ENCODE results near the gene RAB31. TPM values are rescaled to one million over a fixed set of nuclear protein-coding genes. Genes with fewer than 3 reads are reported as not detected.
A peak's percentile ranks its signal among the peaks of the same experiment; 100 is the strongest.
"Not testable (repeated sequence)": the region's sequence is repeated elsewhere in the genome, so short reads cannot be mapped to it uniquely, and the experiment has no call there.

Gene RAB31
- total RNA-seq (2014; rRNA removed; shearing (Covaris generic)) = 36.6 and 64.3 TPM in 2 replicates

- DNase-seq (ENCODE audit: low spot score) = peak; percentile 19
- in situ Hi-C loops (cut with HindIII; ENCODE audit: low sequenced_read_pairs) = no loop called here
These were observed at the start of gene RAB31 for GRCh38 chr18:9708057-9708433. TSS of gene RAB31 (plus strand) at chr18:9708301. CDS start at chr18:9708406, 105 bp downstream.

GRCh38 chr18:9659499-9660375 lies 48.4 kb upstream of the RAB31 start:
- no peak for DNase-seq (ENCODE audit: low spot score)
- in situ Hi-C loops (cut with HindIII; ENCODE audit: low sequenced_read_pairs) = no loop called here

GRCh38 chr18:9661564-9661963 lies 46.5 kb upstream of the RAB31 start:
- in situ Hi-C loops (cut with HindIII; ENCODE audit: low sequenced_read_pairs) = no loop called here
- no peak for DNase-seq (ENCODE audit: low spot score)

GRCh38 chr18:9663377-9663776 lies 44.7 kb upstream of the RAB31 start:
- DNase-seq (ENCODE audit: low spot score) = no peak
- in situ Hi-C loops (cut with HindIII; ENCODE audit: low sequenced_read_pairs) = no loop called here

GRCh38 chr18:9665314-9665713 lies 42.8 kb upstream of the RAB31 start:
- in situ Hi-C loops (cut with HindIII; ENCODE audit: low sequenced_read_pairs) = no loop called here
- DNase-seq (ENCODE audit: low spot score) = no peak

- in situ Hi-C loops (cut with HindIII; ENCODE audit: low sequenced_read_pairs) = no loop called here
- DNase-seq (ENCODE audit: low spot score) = no peak
These were observed 41.6 kb upstream of the RAB31 start for GRCh38 chr18:9666548-9666947.

- in situ Hi-C loops (cut with HindIII; ENCODE audit: low sequenced_read_pairs) = no loop called here
- DNase-seq (ENCODE audit: low spot score) = no peak
These were observed 39.1 kb upstream of the RAB31 start for GRCh38 chr18:9669016-9669415.

- in situ Hi-C loops (cut with HindIII; ENCODE audit: low sequenced_read_pairs) = no loop called here
- DNase-seq (ENCODE audit: low spot score) = no peak
These were observed 36.9 kb upstream of the RAB31 start for GRCh38 chr18:9671214-9671613.

GRCh38 chr18:9673296-9674251 lies 34.5 kb upstream of the RAB31 start:
- peak; percentile 34 for DNase-seq (ENCODE audit: low spot score)
- in situ Hi-C loops (cut with HindIII; ENCODE audit: low sequenced_read_pairs) = no loop called here

- DNase-seq (ENCODE audit: low spot score); in situ Hi-C loops (cut with HindIII; ENCODE audit: low sequenced_read_pairs): not testable (repeated sequence)
These were observed 29.9 kb upstream of the RAB31 start for GRCh38 chr18:9678216-9678615.

GRCh38 chr18:9679125-9679524 lies 29.0 kb upstream of the RAB31 start:
- in situ Hi-C loops (cut with HindIII; ENCODE audit: low sequenced_read_pairs) = no loop called here

GRCh38 chr18:9681217-9681616 lies 26.9 kb upstream of the RAB31 start:
- no peak for DNase-seq (ENCODE audit: low spot score)
- in situ Hi-C loops (cut with HindIII; ENCODE audit: low sequenced_read_pairs) = no loop called here

More at GRCh38 chr18:9679125-9679524, 29.0 kb upstream of the RAB31 start:
- no peak for DNase-seq (ENCODE audit: low spot score)

GRCh38 chr18:9682572-9682971 lies 25.5 kb upstream of the RAB31 start:
- no peak for DNase-seq (ENCODE audit: low spot score)
- in situ Hi-C loops (cut with HindIII; ENCODE audit: low sequenced_read_pairs) = no loop called here

GRCh38 chr18:9683418-9684396 lies 24.4 kb upstream of the RAB31 start:
- DNase-seq (ENCODE audit: low spot score) = peak; percentile 37

GRCh38 chr18:9684881-9685614 lies 23.1 kb upstream of the RAB31 start:
- in situ Hi-C loops (cut with HindIII; ENCODE audit: low sequenced_read_pairs) = no loop called here
- no peak for DNase-seq (ENCODE audit: low spot score)

More at GRCh38 chr18:9683418-9684396, 24.4 kb upstream of the RAB31 start:
- in situ Hi-C loops (cut with HindIII; ENCODE audit: low sequenced_read_pairs) = no loop called here

- DNase-seq (ENCODE audit: low spot score) = no peak
- in situ Hi-C loops (cut with HindIII; ENCODE audit: low sequenced_read_pairs) = no loop called here
These were observed 22.5 kb upstream of the RAB31 start for GRCh38 chr18:9685615-9685890.

GRCh38 chr18:9688036-9688741 lies 19.9 kb upstream of the RAB31 start:
- DNase-seq (ENCODE audit: low spot score) = no peak
- in situ Hi-C loops (cut with HindIII; ENCODE audit: low sequenced_read_pairs) = no loop called here

- in situ Hi-C loops (cut with HindIII; ENCODE audit: low sequenced_read_pairs) = no loop called here
- DNase-seq (ENCODE audit: low spot score) = no peak
These were observed 18.8 kb upstream of the RAB31 start for GRCh38 chr18:9689253-9689652.

Data from G401 (cell line).